Neural progenitor cell (in vitro differentiated cells): ENCODE data around the gene CAPZA1.
A peak's percentile ranks its signal among the peaks of the same experiment; 100 is the strongest.

Experiments
- EZH2 ChIP-seq: fragments of 200-600 bp; sonication (generic); IDR thresholded peaks from 2 replicates; pipeline ENCODE4 v1.6.1; 2017; ENCODE audit warnings: antibody characterized with exemption, mild to moderate bottlenecking, moderate library complexity
- EZH2phosphoT487 ChIP-seq: fragments of 200-600 bp; sonication (generic); IDR thresholded peaks from 2 replicates; pipeline ENCODE4 v1.6.1; 2017; ENCODE audit warnings: antibody characterized with exemption
- TF ChIP-seq, protein P1 (sequence below): fragments of 200-600 bp; sonication (generic); IDR thresholded peaks from 2 replicates; pipeline ENCODE4 v1.5.1; 2017; ENCODE audit warnings: antibody characterized with exemption, mild to moderate bottlenecking

- TF ChIP-seq, protein P1, sequence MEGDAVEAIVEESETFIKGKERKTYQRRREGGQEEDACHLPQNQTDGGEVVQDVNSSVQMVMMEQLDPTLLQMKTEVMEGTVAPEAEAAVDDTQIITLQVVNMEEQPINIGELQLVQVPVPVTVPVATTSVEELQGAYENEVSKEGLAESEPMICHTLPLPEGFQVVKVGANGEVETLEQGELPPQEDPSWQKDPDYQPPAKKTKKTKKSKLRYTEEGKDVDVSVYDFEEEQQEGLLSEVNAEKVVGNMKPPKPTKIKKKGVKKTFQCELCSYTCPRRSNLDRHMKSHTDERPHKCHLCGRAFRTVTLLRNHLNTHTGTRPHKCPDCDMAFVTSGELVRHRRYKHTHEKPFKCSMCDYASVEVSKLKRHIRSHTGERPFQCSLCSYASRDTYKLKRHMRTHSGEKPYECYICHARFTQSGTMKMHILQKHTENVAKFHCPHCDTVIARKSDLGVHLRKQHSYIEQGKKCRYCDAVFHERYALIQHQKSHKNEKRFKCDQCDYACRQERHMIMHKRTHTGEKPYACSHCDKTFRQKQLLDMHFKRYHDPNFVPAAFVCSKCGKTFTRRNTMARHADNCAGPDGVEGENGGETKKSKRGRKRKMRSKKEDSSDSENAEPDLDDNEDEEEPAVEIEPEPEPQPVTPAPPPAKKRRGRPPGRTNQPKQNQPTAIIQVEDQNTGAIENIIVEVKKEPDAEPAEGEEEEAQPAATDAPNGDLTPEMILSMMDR: peak; percentile 95
- no peak for TF ChIP-seq EZH2
- no peak for TF ChIP-seq EZH2phosphoT487
Measured at GRCh38 chr1:112716133-112716720, 96.6 kb downstream of the CAPZA1 start.
